Nephron progenitor cell (in vitro differentiated cells): ENCODE measurements around the gene CYB5B.

ENCODE experiments used
- DNase-seq: peaks from one replicate; pipeline ENCODE4 v3.0.0; 2021
- H3K27ac Mint-ChIP-seq: 2 replicates; pipeline ENCODE4 v1.8.0; 2021; ENCODE audit warnings: mild to moderate bottlenecking, moderate library complexity, mixed read lengths
- H3K27me3 Mint-ChIP-seq: 2 replicates; pipeline ENCODE4 v1.8.0; 2021; ENCODE audit warnings: mild to moderate bottlenecking, low read depth, mixed read lengths; ENCODE audit not compliant: poor library complexity
- H3K36me3 Mint-ChIP-seq: 2 replicates; pipeline ENCODE4 v1.8.0; 2021; ENCODE audit warnings: low read depth, mixed read lengths
- H3K4me1 Mint-ChIP-seq: 2 replicates; pipeline ENCODE4 v1.8.0; 2021; ENCODE audit warnings: mixed read lengths
- H3K4me3 Mint-ChIP-seq: 2 replicates; pipeline ENCODE4 v1.8.0; 2021; ENCODE audit warnings: mild to moderate bottlenecking, moderate library complexity, mixed read lengths
- H3K9me3 Mint-ChIP-seq: 2 replicates; pipeline ENCODE4 v1.8.0; 2021; ENCODE audit warnings: mild to moderate bottlenecking, moderate library complexity, mixed read lengths
- CTCF ChIP-seq: fragments of 200-600 bp; sonication (generic); IDR thresholded peaks from 2 replicates; pipeline ENCODE4 v1.5.0; 2021; ENCODE audit warnings: antibody characterized with exemption

CYB5B gene

GRCh38 chr16:69501956-69502745 is 77.7 kb downstream of the CYB5B start:
- Mint-ChIP-seq H3K27ac (no peak overlapping the region), H3K9me3 (no peaks in the 10 kb centered on the region), H3K4me1 (peaks cover 16% of the 10 kb centered on the region), H3K27me3 (peaks cover 3% of the 10 kb centered on the region), H3K4me3 (no peak overlapping the region), H3K36me3 (no peaks in the 10 kb centered on the region)
- DNase-seq = no peak
- TF ChIP-seq CTCF = no peak

GRCh38 chr16:69503244-69503643 is 78.8 kb downstream of the CYB5B start:
- no peak for DNase-seq
- no peak overlapping the region for H3K4me3 Mint-ChIP-seq
- peaks cover 5% of the 10 kb centered on the region for H3K4me1 Mint-ChIP-seq
- peaks cover 6% of the 10 kb centered on the region for H3K27me3 Mint-ChIP-seq
- no peak overlapping the region for H3K27ac Mint-ChIP-seq
- H3K9me3 Mint-ChIP-seq = no peaks in the 10 kb centered on the region
- H3K36me3 Mint-ChIP-seq = no peaks in the 10 kb centered on the region
- no peak for TF ChIP-seq CTCF

GRCh38 chr16:69508033-69508755 is 83.8 kb downstream of the CYB5B start:
- Mint-ChIP-seq H3K27ac (no peak overlapping the region), H3K4me3 (no peak overlapping the region), H3K36me3 (no peaks in the 10 kb centered on the region)

GRCh38 chr16:69509125-69509524 is 84.7 kb downstream of the CYB5B start:
- no peak for DNase-seq
- Mint-ChIP-seq H3K4me1 (no peaks in the 10 kb centered on the region), H3K4me3 (no peak overlapping the region), H3K36me3 (no peaks in the 10 kb centered on the region), H3K27me3 (peaks cover 7% of the 10 kb centered on the region), H3K27ac (no peak overlapping the region), H3K9me3 (peaks cover 6% of the 10 kb centered on the region)
- TF ChIP-seq CTCF = no peak

More at GRCh38 chr16:69508033-69508755, 83.8 kb downstream of the CYB5B start:
- no peaks in the 10 kb centered on the region for H3K4me1 Mint-ChIP-seq
- H3K9me3 Mint-ChIP-seq = peaks cover 6% of the 10 kb centered on the region
- H3K27me3 Mint-ChIP-seq = peaks cover 3% of the 10 kb centered on the region
- TF ChIP-seq CTCF = no peak
- DNase-seq = no peak

GRCh38 chr16:69511651-69512050 is 87.2 kb downstream of the CYB5B start:
- Mint-ChIP-seq H3K4me3 (no peak overlapping the region), H3K27ac (no peak overlapping the region), H3K36me3 (no peaks in the 10 kb centered on the region), H3K27me3 (peaks cover 16% of the 10 kb centered on the region), H3K9me3 (peaks cover 10% of the 10 kb centered on the region), H3K4me1 (no peaks in the 10 kb centered on the region)
- no peak for TF ChIP-seq CTCF
- no peak for DNase-seq
